ENCODE data around the gene GPX8. TPM values are rescaled to one million over a fixed set of nuclear protein-coding genes. Genes with fewer than 3 reads are reported as not detected.

GPX8 gene
- total and polyA plus RNA-seq, 3 donors from 2014 or later = 8.2 to 13.9 (median 12.3) TPM

- peak; percentile 55 for DNase-seq
- WGBS, 2 donors = 3 to 6% methylated on average over 36 to 44 of the region's 44 CpGs
- intact Hi-C loops (cut with DNase I; ENCODE audit: low total_unique reads) = no loop called here
Observed at GRCh38 chr5:55176176-55176818, 16.3 kb downstream of the GPX8 start.

GRCh38 chr5:55177078-55177477, 17.1 kb downstream of the GPX8 start:
- 7 to 23% methylated on average over 2 of the region's 2 CpGs for WGBS, 2 donors
- H3K27ac ChIP-seq = no peak overlapping the region
- H3K36me3 ChIP-seq (ENCODE audit: low read depth, missing control alignments) = no peaks in the 10 kb centered on the region
- peak overlapping the region in 1 of 2 donors; percentile 27 for H3K4me3 ChIP-seq
- intact Hi-C loops (cut with DNase I; ENCODE audit: low total_unique reads) = no loop called here
- TF ChIP-seq POLR2A (IDR thresholded peaks at IDR 0.05) (no peak), CTCF (IDR thresholded peaks at IDR 0.05) (no peak)
- DNase-seq = no peak
- H3K4me1 ChIP-seq = peaks cover 7% of the 10 kb centered on the region
- no peaks in the 10 kb centered on the region for H3K27me3 ChIP-seq
- H3K9me3 ChIP-seq = no peaks in the 10 kb centered on the region

More at GRCh38 chr5:55176176-55176818, 16.3 kb downstream of the GPX8 start:
- no peak for TF ChIP-seq POLR2A (IDR thresholded peaks at IDR 0.05)
- TF ChIP-seq CTCF (IDR thresholded peaks at IDR 0.05) = peak in 2 of 3 experiments; percentile 21 to 30
- Histone ChIP-seq H3K27ac (no peak overlapping the region), H3K9me3 (no peaks in the 10 kb centered on the region), H3K36me3 (ENCODE audit: low read depth, missing control alignments) (no peaks in the 10 kb centered on the region), H3K27me3 (no peaks in the 10 kb centered on the region), H3K4me1 (peaks cover 7% of the 10 kb centered on the region), H3K4me3 (peak overlapping the region; percentile 15 to 27)

GRCh38 chr5:55180016-55180415, 20.0 kb downstream of the GPX8 start:
- Histone ChIP-seq H3K4me1 (no peaks in the 10 kb centered on the region), H3K36me3 (ENCODE audit: low read depth, missing control alignments) (no peaks in the 10 kb centered on the region), H3K27ac (no peak overlapping the region), H3K9me3 (no peaks in the 10 kb centered on the region), H3K4me3 (no peak overlapping the region), H3K27me3 (no peaks in the 10 kb centered on the region)
- 64 to 71% methylated on average over 1 of the region's 1 CpG for WGBS, 2 donors
- TF ChIP-seq CTCF (IDR thresholded peaks at IDR 0.05) = no peak
- no peak for TF ChIP-seq POLR2A (IDR thresholded peaks at IDR 0.05)
- no peak for DNase-seq
- intact Hi-C loops (cut with DNase I; ENCODE audit: low total_unique reads) = no loop called here

DNA sequence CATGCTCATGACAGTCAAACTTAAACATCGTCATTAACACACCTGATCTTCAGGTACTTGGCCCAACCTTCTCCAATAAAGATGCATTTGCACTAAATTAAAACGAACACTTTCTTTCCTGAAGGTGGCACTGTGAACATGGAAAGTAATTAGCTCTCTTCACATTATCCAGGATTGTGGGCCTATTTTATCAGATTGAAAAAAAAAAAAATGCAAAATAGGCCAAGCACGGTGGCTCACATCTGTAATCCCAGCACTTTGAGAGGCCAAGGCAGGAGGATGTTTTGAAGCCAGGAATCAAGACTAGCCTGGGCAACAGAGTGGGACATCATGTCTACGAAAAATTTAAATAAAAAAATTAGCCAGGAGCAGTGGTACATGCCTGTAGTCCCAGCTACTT, 27.4 kb downstream of the GPX8 start:
- no peaks in the 10 kb centered on the region for H3K4me1 ChIP-seq
- WGBS, 2 donors = 69 to 74% methylated on average over 4 of the region's 4 CpGs

More for the DNA sequence above, 27.4 kb downstream of the GPX8 start:
- no peak overlapping the region for H3K4me3 ChIP-seq
- TF ChIP-seq CTCF (IDR thresholded peaks at IDR 0.05) = no peak
- no peak for TF ChIP-seq POLR2A (IDR thresholded peaks at IDR 0.05)
- no peak overlapping the region for H3K27ac ChIP-seq
- no peaks in the 10 kb centered on the region for H3K9me3 ChIP-seq
- H3K36me3 ChIP-seq (ENCODE audit: low read depth, missing control alignments) = no peaks in the 10 kb centered on the region
- no peak for DNase-seq
- H3K27me3 ChIP-seq = no peaks in the 10 kb centered on the region
- intact Hi-C loops (cut with DNase I; ENCODE audit: low total_unique reads) = no loop called here
